ENCODE results near the gene AHNAK2.

Gene AHNAK2

DNA sequence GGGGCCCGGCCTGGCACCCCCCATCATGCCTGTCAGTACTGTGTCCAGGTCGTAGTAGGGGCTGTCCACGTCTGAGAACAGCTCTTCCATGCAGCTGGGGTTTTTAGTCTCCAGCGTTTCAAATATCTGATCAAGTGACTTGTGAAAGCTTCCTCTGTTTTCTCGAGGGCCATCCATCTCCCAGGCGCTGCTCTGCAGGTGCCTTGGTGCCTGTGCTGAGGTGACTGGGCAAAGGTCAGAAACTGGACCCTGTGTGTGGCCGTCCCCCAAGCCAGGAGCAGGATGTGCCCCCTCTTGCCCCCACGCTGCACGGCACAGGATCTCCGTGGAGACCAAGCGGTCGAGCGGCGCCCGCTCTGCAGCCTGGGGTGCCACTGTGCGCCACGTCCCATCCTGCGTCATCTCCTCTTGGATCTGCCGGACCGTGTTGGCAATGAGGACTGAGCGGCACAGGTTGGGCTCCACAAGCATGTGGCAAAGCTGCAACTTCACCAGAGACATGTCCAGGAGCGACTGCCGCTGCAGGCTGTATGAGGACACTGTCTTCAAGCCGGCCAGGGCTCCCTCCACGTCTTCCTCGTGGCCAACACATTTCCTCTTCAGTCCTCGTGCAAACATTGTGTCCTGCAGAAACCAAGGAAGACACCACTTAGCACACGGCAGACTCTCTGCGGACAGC, 33.3 kb upstream of the AHNAK2 start:
- no peak for DNase-seq

DNA sequence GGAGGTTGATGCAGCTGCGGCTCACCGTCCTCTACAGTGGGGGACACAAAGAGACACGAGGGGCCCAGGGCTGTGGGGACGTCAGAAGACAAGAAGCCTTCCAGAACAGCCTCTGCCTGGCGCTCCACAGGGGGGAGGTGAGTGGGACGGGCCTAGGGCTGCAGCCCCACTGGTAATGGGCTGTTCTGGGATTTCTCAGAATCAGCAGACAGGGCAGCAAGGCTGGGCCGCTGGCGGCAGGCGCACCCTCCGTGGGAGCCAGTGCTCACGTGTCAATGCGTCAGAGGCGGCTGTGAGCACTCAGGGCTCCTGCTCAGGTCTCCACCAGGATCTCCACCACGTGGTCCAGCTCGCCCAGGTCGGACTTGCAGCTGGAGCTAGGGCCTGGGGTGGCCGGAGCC, 32.7 kb upstream of the AHNAK2 start:
- no peak for DNase-seq

- no peak for DNase-seq
Observed at GRCh38 chr14:105010106-105010505, 31.9 kb upstream of the AHNAK2 start.

DNA sequence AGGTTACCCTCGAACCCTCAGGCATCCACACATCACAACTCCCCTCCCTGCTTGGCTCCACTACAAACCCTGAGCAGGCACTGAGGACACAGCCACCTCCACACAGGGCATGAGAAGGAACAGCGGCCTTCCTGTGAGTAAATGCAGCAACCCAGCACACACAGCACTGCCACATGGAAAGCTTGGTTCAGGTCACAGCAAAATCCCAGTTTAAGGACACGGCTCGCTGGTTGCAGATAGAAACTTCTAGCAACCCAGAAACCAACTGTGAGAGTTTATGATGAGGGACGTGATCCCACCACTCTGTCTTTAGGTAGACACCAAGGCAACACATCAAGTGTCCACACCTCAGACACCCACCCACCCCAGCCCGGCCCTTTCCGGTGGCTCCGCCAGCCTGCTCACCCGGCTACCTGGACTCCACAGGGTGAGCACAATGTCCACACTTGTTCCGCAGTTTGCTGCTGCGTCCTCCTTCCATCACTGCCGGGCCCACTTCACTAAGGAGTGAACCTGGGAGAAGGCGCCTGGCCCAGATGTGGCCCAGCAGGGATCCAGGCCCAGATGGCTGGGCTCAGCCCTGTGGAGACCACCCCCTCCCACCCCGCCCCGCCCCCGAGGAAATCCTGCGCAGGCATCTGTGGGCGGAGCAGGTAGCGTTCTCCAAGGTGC, 29.6 kb upstream of the AHNAK2 start:
- no peak for DNase-seq

DNA sequence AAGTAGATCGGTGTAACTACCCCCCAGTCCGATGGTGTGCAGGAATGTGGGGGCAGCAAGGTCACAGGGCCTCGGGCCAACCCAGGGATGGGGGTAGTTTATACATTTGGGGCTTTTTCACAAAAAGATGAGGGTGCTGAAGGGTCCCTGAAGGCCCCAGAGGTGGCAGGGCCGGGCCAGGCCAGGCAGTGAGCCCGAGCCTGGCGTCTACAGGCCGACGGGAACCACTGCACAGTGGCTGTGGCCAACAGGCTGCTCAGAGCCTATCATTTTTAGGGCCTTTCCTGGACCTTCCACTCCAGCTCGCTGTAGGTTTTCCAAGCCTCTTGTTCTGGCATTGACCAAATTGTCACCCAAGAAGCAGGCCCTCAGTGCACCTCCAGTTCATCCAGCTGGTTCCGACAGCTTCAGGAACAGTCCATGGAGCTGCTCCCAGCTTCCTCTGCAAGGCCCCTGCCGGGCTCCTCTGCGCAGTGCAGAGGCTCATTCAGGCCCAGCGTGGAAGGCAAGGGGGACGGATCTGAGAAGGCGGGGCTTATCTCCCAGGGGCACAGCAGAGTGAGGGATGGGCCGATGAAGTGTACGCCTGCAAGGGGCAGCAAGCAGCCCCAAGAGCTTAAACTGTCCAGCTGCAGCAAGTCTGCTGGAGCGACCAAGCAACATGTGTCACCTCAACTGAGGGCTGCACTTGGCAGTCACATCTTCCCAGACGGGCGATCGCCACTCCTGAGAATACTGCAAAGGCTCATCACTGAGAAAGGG, 28.8 kb upstream of the AHNAK2 start:
- no peak for DNase-seq

GRCh38 chr14:105005929-105006830, 28.0 kb upstream of the AHNAK2 start:
- no peak for DNase-seq

DNA sequence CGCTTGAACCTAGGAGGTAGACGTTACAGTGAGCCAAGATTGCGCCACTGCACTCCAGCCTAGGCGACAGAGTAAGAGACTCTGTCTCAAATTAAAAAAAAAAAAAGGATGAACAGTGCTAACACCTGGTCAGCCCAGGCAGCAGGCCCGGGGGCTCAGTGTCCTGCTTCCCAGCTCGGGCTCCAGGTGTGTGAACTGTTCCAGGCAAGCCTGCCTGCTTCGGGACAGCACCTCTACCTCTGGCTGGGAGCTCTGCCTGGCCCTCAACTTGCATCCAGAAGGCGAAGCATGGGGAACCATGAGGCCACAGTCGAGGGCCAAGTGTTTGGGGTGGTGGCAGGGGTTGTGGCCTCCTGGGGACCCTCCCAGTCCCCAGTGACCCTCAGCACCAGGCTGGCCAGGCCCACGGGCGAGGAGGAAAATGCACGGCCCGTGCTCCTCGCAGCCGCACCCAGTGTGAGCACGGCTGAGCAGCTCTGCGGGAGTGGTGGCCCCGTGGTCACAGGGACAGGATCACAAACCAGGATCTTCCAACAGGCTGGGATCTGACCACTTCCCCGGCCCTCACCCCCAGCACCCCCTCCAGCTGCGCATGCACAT, 27.3 kb upstream of the AHNAK2 start:
- DNase-seq, result no peak

DNA sequence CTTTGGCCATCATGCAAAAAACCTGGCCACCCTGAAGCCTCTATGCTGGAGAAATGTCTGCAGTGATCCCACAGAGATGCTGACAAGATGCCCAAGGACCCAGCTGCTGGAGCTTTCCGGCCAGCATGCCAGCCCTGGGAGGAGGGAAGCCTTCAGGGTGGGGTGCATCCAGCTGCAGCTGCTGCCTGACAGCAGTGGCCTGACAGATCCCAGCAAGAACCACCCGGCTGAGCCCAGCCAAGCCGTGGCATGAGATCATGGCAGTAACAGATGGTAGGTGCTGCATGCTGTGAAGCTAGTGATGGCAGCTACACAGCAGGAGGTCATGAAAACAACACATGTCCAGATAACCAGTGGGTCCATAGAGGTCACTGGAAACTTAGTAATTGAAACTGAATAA, 21.2 kb upstream of the AHNAK2 start:
- DNase-seq, result no peak

GRCh38 chr14:104998801-104999200, 20.6 kb upstream of the AHNAK2 start:
- DNase-seq, result no peak

GRCh38 chr14:104996483-104996882, 18.3 kb upstream of the AHNAK2 start:
- DNase-seq, result no peak

GRCh38 chr14:104996032-104996431, 17.9 kb upstream of the AHNAK2 start:
- DNase-seq, result no peak

- DNase-seq, result no peak
Observed at GRCh38 chr14:104994978-104995377, 16.8 kb upstream of the AHNAK2 start.

GRCh38 chr14:104993808-104994591, 15.8 kb upstream of the AHNAK2 start:
- DNase-seq, result no peak

- DNase-seq, result no peak
Observed at GRCh38 chr14:104993306-104993705, 15.1 kb upstream of the AHNAK2 start.

- no peak for DNase-seq
Observed at GRCh38 chr14:104992501-104992900, 14.3 kb upstream of the AHNAK2 start.

GRCh38 chr14:104991896-104992230, 13.7 kb upstream of the AHNAK2 start:
- no peak for DNase-seq

DNA sequence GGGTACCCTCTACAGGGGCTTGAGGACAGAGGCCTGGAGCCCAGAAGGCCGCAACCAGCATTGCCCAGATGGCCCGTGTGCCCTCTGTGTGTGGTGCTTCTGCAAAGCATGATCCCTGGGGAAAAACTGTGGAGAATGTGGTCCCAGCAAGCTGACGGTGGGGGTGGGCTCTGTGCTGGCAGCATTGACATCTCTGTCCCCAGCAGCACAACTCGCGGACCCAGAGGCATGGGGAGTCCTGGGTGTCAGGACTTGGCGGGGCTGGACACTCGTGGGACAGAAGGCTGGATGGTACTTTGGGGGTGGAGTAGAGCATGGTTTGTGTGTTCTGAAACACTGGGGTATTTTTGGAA, 11.8 kb upstream of the AHNAK2 start:
- DNase-seq, result no peak

DNA sequence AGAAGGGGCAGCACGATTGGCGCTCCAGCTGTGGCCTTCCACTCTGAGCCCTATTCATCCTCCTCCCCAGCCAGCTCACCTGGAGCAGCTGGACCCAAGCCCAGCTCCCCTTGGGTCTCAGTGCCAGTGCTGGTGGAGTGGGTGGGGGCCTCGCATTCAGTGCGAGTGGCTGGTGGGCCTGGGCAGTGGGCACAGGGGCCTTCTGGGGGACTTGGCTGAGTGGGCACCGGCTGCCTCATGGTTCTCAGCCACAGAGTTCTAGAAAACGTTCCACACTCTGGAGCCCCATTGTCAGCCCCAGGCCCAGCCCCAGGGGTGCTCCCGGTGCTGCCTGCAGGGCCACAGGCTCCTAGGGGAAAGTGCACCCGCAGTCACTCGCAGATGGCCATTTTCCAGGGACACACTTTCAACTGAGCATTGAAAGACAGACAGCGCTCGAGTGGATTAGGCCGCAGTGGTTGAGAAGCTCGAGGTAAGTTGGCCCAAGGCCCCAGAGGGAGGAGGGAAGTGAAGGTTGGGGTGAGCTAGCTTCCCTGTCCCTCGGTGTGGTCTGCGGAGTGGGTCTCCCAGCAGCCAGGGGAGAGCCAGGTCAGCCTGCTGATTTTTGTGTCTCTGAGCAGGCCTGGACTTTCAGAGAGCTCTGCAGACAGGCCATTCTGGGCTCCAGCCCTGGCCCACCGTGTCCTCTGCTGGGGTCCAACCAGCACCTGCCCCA, 11.2 kb upstream of the AHNAK2 start:
- no peak for DNase-seq

- DNase-seq, result no peak
Observed at GRCh38 chr14:104986487-104987164, 8.5 kb upstream of the AHNAK2 start.

DNA sequence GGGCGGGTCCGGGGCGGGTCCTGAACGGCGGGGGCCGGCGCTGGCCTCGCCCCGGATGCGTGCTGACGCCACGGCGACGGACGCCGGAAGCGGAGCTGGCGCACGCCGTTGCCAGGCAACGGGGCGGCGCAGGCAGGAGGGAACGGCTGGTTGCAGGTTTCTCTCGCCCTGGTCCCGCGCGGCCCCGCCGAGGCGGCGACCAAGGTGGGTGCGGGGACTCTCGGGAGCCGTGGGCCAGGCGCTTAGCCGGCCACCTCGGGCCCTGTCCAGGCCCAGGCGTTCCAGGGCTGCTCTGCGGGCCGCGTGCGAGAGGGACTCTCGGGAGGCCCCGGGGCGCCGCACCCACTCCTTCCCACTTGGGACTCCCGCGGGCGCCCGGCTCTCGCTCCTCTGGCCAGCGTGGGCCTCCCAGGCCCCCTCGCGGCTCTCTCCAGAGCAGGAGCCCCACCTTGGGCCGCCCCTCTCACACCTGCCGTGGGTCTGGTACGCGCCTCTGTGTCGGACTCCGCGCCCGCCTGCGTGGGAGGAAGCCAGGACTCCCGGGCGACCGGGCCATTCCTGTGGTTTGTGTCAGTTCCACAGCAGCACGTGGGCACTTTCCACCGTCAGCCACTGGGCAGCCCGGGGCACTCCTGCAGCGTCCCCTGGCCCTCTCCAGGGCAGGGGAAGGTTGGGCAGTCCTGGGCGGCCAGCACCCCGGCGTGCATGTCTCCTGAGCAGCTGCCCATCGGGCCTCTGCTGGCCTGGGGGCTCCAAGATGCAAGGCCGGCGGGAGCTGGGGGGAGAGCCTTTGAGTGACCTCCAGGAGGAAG, 7.7 kb upstream of the AHNAK2 start, which contains the start of gene CLBA1:
Gene CLBA1, plus strand, starts transcription at position 114 of the 812 bp plus-strand sequence. Its CDS starts 644 bp downstream, at position 758.
- DNase-seq, result peak; percentile 87
